HG03432 (cell line): ENCODE results near the gene ANP32D.
A peak's percentile ranks its signal among the peaks of the same experiment; 100 is the strongest.
"Not testable (repeated sequence)": the region's sequence is repeated elsewhere in the genome, so short reads cannot be mapped to it uniquely, and the experiment has no call there.

ENCODE experiments used
- ATAC-seq: cut with Tn5 transposase; IDR thresholded peaks from one replicate; pipeline ENCODE4 v1.9.1; 2021; ENCODE audit warnings: mild to moderate bottlenecking, moderate library complexity; ENCODE audit not compliant: unreplicated experiment

The ANP32D gene

GRCh38 chr12:48472259-48472658 is at the start of gene ANP32D:
Gene ANP32D (plus strand): TSS chr12:48472559. CDS start chr12:48472665, 106 bp downstream.
- ATAC-seq: no peak

DNA sequence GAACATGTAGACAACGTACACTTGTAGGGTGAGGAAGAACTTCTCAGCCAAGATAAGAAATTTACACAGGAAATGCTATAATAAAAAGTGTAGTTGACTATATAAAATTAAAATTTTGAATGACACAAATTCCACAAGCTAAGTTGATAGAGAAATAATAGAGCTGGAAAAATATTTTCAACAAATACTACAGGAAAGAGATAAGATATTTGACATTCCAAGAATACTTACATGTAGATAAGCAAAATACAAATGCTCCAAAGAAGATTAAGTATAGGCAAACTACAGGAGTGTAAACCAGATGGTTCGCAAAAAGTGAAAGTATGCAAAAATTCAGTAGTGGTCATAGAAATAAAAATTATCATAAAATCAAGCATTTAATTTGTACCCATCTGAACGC is 49.2 kb upstream of the ANP32D start:
- ATAC-seq: no peak

DNA sequence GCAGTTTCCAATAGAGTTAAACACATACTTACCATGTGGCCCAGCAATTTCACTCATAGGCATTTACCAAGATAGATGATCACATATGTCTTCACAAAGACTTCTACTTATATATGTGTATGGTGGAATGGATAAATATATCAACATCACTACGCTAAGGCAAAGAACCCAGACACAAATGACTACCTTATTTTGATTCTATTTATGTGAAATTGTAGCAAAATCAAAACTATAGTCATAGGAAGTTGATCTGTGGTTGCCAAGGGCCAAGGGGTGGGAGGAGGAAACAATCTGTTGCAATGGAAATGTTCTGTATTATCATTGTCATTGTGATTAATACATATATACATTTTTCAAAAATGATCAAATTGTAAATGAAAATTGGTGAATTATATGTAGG is 47.7 kb upstream of the ANP32D start:
- no peak for ATAC-seq

GRCh38 chr12:48434016-48434415 is 38.3 kb upstream of the ANP32D start:
- not testable (repeated sequence) for ATAC-seq

DNA sequence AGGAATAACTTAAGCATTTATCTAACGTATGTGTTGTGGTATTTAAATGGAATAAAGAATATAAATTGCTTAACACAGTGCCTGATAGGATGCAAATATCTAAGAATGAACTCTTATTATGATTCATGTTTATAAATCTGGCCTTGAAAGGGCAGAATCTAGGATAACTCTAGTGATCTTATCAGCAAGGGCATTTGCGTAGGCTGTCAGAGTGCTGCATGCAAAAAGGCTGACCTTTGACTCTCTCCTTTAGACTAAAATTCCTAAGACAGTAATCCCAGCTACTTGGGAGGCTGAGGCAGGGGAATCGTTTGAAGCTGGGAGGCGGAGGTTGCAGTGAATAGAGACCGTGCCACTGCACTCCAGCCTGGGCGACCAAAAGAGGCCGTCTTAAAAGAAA is 31.3 kb upstream of the ANP32D start:
- no peak for ATAC-seq

GRCh38 chr12:48442179-48442847 is 30.0 kb upstream of the ANP32D start:
- no peak for ATAC-seq

- no peak for ATAC-seq
Observed at GRCh38 chr12:48445538-48445937, 26.8 kb upstream of the ANP32D start.

DNA sequence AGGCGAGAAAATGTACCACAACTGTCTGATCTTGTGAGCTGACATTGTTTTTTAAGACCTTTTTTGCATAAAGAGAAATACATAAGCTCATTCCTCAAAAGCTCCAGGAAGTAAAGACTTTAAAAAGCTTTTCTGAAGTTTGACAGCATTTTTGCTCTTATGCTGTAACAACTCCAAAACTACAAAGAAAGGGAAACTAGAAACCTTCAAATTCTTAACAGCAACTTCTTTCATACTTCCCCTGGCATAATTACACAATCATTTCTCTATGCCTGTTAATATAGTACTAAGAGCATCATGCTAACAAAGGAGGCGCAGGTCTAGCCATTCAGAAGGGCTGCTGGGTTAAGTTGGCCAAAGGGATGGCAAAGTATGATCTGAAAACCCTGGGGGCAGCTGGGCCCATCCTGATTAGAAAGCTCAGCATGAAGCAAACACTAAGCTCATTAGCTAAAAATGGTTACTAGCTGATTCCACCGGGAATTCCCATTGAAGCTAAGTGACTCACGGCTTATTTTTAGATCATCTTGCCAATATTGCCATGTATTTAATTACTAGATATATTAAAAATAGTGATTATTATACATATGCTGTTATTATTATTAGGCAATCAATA is 26.1 kb upstream of the ANP32D start:
- no peak for ATAC-seq

DNA sequence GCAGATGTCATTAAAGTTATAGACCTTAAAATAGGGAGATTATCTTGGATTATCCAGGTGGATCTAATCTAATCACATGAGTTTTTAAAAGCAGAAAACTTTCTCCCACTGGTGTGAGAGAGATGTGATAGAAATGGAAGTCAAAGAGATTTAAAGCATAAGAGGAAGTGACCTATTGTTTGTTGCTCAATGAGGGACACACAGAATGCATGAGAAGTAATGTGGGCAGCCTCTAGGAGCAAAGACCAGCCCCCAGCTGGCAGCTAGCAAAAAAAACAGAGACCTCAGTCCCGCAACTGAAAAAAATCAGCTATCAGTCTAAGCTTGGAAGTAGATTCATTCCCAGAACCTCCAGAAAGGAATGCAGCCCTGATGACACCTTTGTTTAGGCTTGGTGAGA is 24.6 kb upstream of the ANP32D start:
- no peak for ATAC-seq

- ATAC-seq: no peak
Observed at GRCh38 chr12:48451372-48451771, 21.0 kb upstream of the ANP32D start.

DNA sequence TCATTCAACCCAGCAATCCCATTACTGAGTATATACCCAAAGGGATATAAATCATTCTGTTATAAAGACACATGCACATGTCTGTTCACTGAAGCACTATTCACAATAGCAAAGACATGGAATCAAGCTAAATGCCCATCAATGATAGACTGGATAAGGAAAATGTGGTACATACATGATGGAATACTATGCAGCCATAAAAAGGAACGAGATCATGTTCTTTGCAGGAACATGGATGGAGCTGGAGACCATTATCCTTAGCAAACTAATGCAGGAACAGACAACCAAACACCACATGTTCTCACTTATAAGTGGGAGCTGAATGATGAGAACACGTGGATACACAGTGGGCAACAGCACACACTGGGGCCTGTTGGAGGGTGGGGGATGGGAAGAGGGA is 19.4 kb upstream of the ANP32D start:
- ATAC-seq: not testable (repeated sequence)

DNA sequence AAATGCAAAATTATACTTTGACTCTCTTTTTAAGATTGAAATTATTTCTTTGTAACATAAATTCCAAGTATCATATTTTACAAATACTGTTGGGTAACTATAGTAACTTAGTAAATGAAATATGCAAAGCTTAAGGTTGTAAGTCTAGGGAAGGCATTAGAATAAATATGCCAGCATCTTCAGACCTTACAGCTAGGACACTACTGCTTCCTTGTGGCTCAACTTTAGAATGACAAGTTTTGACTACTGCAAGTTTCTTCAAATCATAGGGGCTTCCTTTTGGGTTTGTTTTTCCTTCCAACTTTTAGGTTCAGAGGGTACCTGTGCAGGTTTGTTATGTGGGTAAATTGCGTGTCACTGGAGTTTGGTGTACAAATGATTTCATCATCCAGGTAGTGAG is 17.7 kb upstream of the ANP32D start:
- ATAC-seq: no peak

DNA sequence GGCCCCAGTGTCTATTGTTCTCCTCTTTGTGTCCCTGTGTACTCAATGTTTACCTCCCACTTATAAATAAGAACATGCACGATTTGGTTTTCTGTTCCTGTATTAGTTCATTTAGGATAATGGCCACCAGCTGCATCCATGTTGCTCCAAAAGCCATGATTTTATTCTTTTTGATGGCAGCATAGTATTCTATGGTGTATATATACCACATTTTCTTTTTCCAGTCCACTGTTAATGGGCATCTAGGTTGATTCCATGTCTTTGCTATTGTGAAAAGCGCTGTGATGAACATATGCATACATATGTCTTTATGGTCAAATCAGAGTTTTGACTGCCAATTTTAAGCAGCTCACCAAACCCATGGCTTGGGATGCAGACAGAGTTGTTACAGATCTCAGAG is 17.2 kb upstream of the ANP32D start:
- ATAC-seq: no peak

DNA sequence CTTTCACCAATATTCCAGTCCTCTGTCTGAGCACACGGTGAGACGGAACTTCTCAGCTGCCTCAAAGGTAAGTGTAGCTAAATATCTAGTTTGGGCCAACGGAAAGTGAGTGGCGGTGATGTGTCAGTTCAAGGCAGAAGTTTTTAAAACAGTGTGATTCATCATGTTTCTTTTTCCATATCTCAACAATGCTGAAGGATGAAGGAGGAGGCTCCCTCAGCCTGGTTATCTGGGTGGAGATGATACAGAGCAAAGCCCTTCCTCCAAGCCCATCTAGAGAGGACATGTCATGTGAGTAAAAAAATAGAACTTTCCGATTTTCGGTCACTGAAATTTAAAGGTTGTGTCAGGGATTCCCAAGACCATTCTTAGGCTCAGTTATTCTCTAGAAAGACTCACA is 13.1 kb upstream of the ANP32D start:
- ATAC-seq: no peak

DNA sequence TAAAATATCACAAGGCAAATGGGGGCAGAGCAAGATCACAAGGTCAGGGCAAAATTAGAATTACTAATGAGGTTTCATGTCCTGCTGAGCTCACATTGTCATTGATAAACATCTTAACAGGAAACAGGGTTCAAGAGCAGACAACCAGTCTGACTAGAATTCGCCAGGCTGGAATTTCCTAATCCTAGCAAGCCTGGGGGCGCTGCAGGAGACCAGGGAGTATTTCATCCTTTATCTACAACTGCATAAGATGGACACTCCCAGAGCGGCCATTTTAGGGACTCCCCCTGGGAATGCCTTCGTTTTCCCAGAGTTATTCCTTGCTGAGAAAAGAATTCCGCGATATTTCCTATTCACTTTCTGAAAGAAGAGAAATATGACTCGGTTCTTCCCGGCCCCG is 3.3 kb upstream of the ANP32D start:
- not testable (repeated sequence) for ATAC-seq

GRCh38 chr12:48473061-48473460 is 702 bp downstream of the ANP32D start:
- no peak for ATAC-seq

DNA sequence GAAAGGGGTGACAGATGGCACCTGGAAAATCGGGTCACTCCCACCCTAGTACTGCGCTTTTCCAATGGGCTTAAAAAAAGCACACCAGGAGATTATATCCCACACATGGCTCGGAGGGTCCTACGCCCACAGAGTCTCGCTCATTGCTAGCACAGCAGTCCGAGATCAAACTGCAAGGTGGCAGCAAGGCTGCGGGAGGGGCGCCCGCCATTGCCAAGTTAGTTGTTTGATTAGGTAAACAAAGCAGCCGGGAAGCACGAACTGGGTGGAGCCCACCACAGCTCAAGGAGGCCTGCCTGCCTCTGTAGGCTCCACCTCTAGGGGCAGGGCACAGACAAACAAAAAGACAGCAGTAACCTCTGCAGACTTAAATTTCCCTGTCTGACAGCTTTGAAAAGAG is 2.1 kb downstream of the ANP32D start:
- not testable (repeated sequence) for ATAC-seq

DNA sequence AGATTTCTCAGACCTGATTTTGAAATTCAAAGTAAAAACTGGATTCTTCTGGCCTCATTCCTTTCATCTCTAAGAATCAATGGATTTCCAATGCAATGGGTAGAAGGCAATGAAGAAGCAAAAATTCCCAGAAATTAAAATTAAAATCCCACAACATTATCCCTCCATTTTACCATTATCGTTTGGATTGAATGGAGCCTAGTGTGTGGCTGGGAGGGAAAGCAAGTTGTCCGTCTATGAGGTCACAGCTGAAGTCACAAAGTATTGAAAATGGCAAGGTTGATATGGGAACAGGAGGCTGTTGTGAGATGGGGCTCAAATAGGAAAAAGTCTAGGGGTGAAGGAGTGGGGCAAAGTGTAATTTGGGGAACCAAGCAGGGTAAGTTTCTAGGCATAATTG is 9.8 kb downstream of the ANP32D start, which contains the start of gene C12orf54:
Gene C12orf54 (plus strand): TSS at position 301 of the 400 bp plus-strand sequence. CDS start 799 bp downstream, outside the sequence.
- ATAC-seq: no peak

GRCh38 chr12:48482930-48483329 is 10.6 kb downstream of the ANP32D start:
- ATAC-seq: no peak

- no peak for ATAC-seq
Observed at GRCh38 chr12:48486261-48486660, 13.9 kb downstream of the ANP32D start.

DNA sequence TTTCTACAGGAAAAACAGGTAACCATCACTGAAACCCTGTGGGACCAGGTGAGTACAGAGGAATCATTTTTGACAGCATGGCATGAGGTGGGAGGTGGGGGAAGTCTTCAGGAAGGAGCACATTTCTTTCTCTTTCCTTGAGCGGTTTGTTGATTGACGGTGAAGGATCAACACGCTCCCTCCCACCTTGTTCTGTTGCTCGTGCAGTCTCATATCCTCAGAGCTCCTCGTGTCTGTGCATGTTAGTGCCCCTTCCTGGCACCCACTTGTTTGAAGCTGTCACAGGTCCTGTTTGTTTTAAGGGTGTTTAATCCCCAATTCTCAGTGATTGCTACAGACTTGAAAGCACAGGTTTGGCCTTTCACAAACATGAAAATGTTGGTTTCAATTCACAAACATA is 14.3 kb downstream of the ANP32D start:
- ATAC-seq: no peak

- peak; percentile 96 for ATAC-seq
Observed at GRCh38 chr12:48489012-48489411, 16.7 kb downstream of the ANP32D start.

GRCh38 chr12:48489456-48489855 is 17.1 kb downstream of the ANP32D start:
- ATAC-seq: not testable (repeated sequence)
